Measurements from ENCODE around the gene SELENOS. TPM values are rescaled to one million over a fixed set of nuclear protein-coding genes. Genes with fewer than 3 reads are reported as not detected.
A peak's percentile ranks its signal among the peaks of the same experiment; 100 is the strongest.
"Not testable (repeated sequence)": the region's sequence is repeated elsewhere in the genome, so short reads cannot be mapped to it uniquely, and the experiment has no call there.

The SELENOS gene
- total RNA-seq, 1 experiment from 2014 or later = 145 TPM

GRCh38 chr15:101293122-101293521 lies 15.8 kb upstream of the SELENOS start:
- intact Hi-C loops (cut with micrococcal nuclease) = loop anchor here (10.0 kb wide), 1 partner anchor 432 kb away; the partner anchor contains the start of gene TARS3
- no peaks in the 10 kb centered on the region for H3K9me3 Mint-ChIP-seq (ENCODE audit: unreplicated experiment)
- peaks cover 50% of the 10 kb centered on the region for H3K36me3 Mint-ChIP-seq (ENCODE audit: insufficient read depth, unreplicated experiment)
- BruUV-seq (replicated peaks) = no TSS peak
- DNase-seq (ENCODE audit: unreplicated experiment) = no peak
- TF ChIP-seq, protein P1, sequence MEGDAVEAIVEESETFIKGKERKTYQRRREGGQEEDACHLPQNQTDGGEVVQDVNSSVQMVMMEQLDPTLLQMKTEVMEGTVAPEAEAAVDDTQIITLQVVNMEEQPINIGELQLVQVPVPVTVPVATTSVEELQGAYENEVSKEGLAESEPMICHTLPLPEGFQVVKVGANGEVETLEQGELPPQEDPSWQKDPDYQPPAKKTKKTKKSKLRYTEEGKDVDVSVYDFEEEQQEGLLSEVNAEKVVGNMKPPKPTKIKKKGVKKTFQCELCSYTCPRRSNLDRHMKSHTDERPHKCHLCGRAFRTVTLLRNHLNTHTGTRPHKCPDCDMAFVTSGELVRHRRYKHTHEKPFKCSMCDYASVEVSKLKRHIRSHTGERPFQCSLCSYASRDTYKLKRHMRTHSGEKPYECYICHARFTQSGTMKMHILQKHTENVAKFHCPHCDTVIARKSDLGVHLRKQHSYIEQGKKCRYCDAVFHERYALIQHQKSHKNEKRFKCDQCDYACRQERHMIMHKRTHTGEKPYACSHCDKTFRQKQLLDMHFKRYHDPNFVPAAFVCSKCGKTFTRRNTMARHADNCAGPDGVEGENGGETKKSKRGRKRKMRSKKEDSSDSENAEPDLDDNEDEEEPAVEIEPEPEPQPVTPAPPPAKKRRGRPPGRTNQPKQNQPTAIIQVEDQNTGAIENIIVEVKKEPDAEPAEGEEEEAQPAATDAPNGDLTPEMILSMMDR (IDR thresholded peaks at IDR 0.05; ENCODE audit: unreplicated experiment) = no peak
- POLR2A ChIA-PET = interaction anchor here (1.4 to 5.7 kb wide), 8 partner anchors 8 to 359 kb away, joined by 3 to 102 read pairs (median 34); partner anchors contain the start of gene TM2D3
- H3K27me3 Mint-ChIP-seq (ENCODE audit: insufficient read depth, unreplicated experiment) = no peaks in the 10 kb centered on the region
- CTCF ChIA-PET = interaction anchor here (0.5 to 21.3 kb wide), 7 partner anchors 11 to 359 kb away, joined by 3 to 320 read pairs (median 4); no protein-coding TSS in a partner anchor
- peak overlapping the region; percentile 92 for H3K27ac Mint-ChIP-seq (ENCODE audit: low read depth, unreplicated experiment)
- H3K4me1 Mint-ChIP-seq (ENCODE audit: insufficient read depth, unreplicated experiment) = peaks cover 34% of the 10 kb centered on the region
- H3K4me3 Mint-ChIP-seq (ENCODE audit: unreplicated experiment) = peak overlapping the region; percentile 79

DNA sequence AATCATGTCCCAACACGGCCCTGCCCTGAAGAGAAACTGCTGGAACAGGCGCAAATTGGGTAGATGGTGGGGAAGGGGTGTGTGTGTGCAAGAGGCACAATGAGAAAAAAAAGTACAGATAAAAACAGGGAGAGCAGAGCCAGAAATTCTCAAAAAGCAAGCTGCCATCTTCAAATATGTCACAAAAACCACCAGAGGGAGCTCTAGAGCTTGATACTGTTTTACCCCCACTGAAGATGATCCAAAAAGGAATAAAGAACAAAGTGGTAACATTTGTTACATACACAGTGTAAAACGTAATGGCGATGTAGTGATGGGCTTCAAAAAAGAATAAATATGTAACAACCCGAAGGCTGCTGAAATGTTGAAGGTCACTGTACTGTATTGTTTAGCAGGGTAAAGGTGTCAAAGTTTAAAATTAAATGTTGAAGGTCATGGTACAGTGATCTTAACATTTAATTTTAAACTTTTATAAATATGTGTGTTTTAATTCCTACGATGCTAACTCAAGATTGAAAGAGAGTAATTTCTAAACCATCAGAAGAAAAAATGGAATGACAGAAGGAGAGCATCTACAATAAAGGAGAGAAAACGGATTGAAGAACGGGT lies 11.7 kb upstream of the SELENOS start:
- Mint-ChIP-seq H3K4me3 (ENCODE audit: unreplicated experiment) (no peak overlapping the region), H3K36me3 (ENCODE audit: insufficient read depth, unreplicated experiment) (peaks cover 85% of the 10 kb centered on the region), H3K9me3 (ENCODE audit: unreplicated experiment) (no peaks in the 10 kb centered on the region), H3K27me3 (ENCODE audit: insufficient read depth, unreplicated experiment) (no peaks in the 10 kb centered on the region), H3K4me1 (ENCODE audit: insufficient read depth, unreplicated experiment) (peaks cover 21% of the 10 kb centered on the region), H3K27ac (ENCODE audit: low read depth, unreplicated experiment) (peak overlapping the region; percentile 64)
- TF ChIP-seq, protein P1 (IDR thresholded peaks at IDR 0.05; ENCODE audit: unreplicated experiment) = peak; percentile 59
- POLR2A ChIA-PET = interaction anchor here (0.6 to 1.6 kb wide), 8 partner anchors 9 to 363 kb away, joined by 3 to 7 read pairs (median 4); no protein-coding TSS in a partner anchor
- intact Hi-C loops (cut with micrococcal nuclease) = no loop called here
- DNase-seq (ENCODE audit: unreplicated experiment) = peak; percentile 61
- CTCF ChIA-PET = interaction anchor here (0.6 to 21.3 kb wide), 20 partner anchors 9 to 1292 kb away, joined by 3 to 320 read pairs (median 4); no protein-coding TSS in a partner anchor
- BruUV-seq (replicated peaks) = no TSS peak

GRCh38 chr15:101287342-101287741 lies 10.1 kb upstream of the SELENOS start:
- H3K36me3 Mint-ChIP-seq (ENCODE audit: insufficient read depth, unreplicated experiment) = peaks cover 90% of the 10 kb centered on the region
- H3K27me3 Mint-ChIP-seq (ENCODE audit: insufficient read depth, unreplicated experiment); intact Hi-C loops (cut with micrococcal nuclease); DNase-seq (ENCODE audit: unreplicated experiment); H3K9me3 Mint-ChIP-seq (ENCODE audit: unreplicated experiment); H3K4me3 Mint-ChIP-seq (ENCODE audit: unreplicated experiment); BruUV-seq (replicated peaks); H3K27ac Mint-ChIP-seq (ENCODE audit: low read depth, unreplicated experiment): not testable (repeated sequence)
- H3K4me1 Mint-ChIP-seq (ENCODE audit: insufficient read depth, unreplicated experiment) = peaks cover 13% of the 10 kb centered on the region
- CTCF ChIA-PET = interaction anchor here (0.8 to 21.3 kb wide), 4 partner anchors 9 to 368 kb away, joined by 3 to 320 read pairs (median 8); no protein-coding TSS in a partner anchor
- POLR2A ChIA-PET = interaction anchor here (0.6 to 5.0 kb wide), 2 partner anchors 8 to 159 kb away, joined by 3 to 34 read pairs; partner anchors contain the start of gene SNRPA1

DNA sequence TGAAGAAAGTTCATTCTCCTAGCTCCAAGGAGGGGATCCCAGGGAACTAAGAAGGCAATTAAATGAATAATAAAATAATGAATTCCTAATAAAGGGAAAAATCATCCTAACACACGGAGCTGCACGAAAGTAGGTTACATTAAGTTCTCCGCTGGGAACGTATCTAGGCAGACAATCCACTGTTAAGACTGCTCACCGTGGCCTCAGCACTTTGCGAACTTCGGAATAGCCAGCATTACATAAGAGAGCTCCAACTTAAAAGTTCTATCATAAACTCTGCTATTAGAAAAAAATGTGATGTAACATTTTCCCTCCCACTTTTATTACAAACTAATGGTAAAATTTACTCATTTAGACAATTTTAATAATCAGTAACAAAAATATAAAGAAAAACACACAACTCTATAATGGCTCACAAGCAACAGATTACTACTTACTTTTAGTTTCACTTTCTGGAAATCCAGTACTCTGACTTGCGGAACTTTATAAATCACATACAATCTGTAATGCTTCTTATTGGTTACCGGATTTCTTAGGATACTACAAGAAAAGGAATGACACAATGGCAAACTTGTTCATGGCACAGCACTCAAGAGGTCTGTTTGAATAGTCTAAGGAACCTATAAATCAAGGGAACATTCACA lies 9.3 kb upstream of the SELENOS start:
- no TSS peak for BruUV-seq (replicated peaks)
- TF ChIP-seq, protein P1 (IDR thresholded peaks at IDR 0.05; ENCODE audit: unreplicated experiment) = no peak
- no peak for DNase-seq (ENCODE audit: unreplicated experiment)
- ChIA-PET CTCF (interaction anchor here (0.9 to 21.3 kb wide), 3 partner anchors 8 to 353 kb away, joined by 6 to 320 read pairs (median 10); no protein-coding TSS in a partner anchor), POLR2A (interaction anchor here (0.8 to 5.0 kb wide), 3 partner anchors 9 to 13 kb away, joined by 3 to 34 read pairs (median 5); partner anchors contain the start of gene SNRPA1)
- no peaks in the 10 kb centered on the region for H3K27me3 Mint-ChIP-seq (ENCODE audit: insufficient read depth, unreplicated experiment)
- H3K27ac Mint-ChIP-seq (ENCODE audit: low read depth, unreplicated experiment) = no peak overlapping the region
- peaks cover 13% of the 10 kb centered on the region for H3K4me1 Mint-ChIP-seq (ENCODE audit: insufficient read depth, unreplicated experiment)
- no peaks in the 10 kb centered on the region for H3K9me3 Mint-ChIP-seq (ENCODE audit: unreplicated experiment)
- intact Hi-C loops (cut with micrococcal nuclease) = no loop called here
- peaks cover 90% of the 10 kb centered on the region for H3K36me3 Mint-ChIP-seq (ENCODE audit: insufficient read depth, unreplicated experiment)
- no peak overlapping the region for H3K4me3 Mint-ChIP-seq (ENCODE audit: unreplicated experiment)
